K562 (cell line): ENCODE results near the gene ALOX12B. TPM values are rescaled to one million over a fixed set of nuclear protein-coding genes. Genes with fewer than 3 reads are reported as not detected.

Source experiments
- ADNP ChIP-seq: fragments of 200-800 bp; sonication (Bioruptor generic); IDR thresholded peaks from 2 replicates; pipeline ENCODE4 v1.6.1; 2016; ENCODE audit warnings: missing genetic modification characterization, missing compliant biosample characterization
- DEAF1 ChIP-seq: fragments of 450-650 bp; formaldehyde crosslinking; IDR thresholded peaks from 2 replicates; pipeline ENCODE4 v1.4.0; 2020; ENCODE audit warnings: mild to moderate bottlenecking, moderate library complexity
- E2F1 ChIP-seq: sonication (generic); formaldehyde crosslinking; IDR thresholded peaks from 2 replicates; pipeline ENCODE4 v1.8.1; 2023; ENCODE audit warnings: mild to moderate bottlenecking, missing genetic modification reagents, moderate library complexity
- HOMEZ ChIP-seq: fragments of 250-450 bp; sonication (Bioruptor Pico); IDR thresholded peaks from 2 replicates; pipeline ENCODE4 v1.4.0; 2020; ENCODE audit warnings: mild to moderate bottlenecking, moderate library complexity
- KLF16 ChIP-seq: IDR thresholded peaks from 2 replicates; pipeline ENCODE4 v1.6.1; 2016; ENCODE audit warnings: antibody characterized with exemption
- LCOR ChIP-seq: sonication (generic); formaldehyde crosslinking; IDR thresholded peaks from 2 replicates; pipeline ENCODE4 v1.8.0; 2022; ENCODE audit warnings: mild to moderate bottlenecking, missing genetic modification reagents
- MGA ChIP-seq: fragments of 450-650 bp; IDR thresholded peaks from 2 replicates; pipeline ENCODE4 v1.6.1; 2016; ENCODE audit warnings: mild to moderate bottlenecking, moderate library complexity
- MTA3 ChIP-seq: fragments of 450-650 bp; formaldehyde crosslinking; IDR thresholded peaks from 2 replicates; pipeline ENCODE4 v1.6.1; 2017; ENCODE audit warnings: mild to moderate bottlenecking, borderline replicate concordance
- SUPT5H ChIP-seq: fragments of 450-650 bp; IDR thresholded peaks from 2 replicates; pipeline ENCODE4 v1.6.1; 2016
- TCF3 ChIP-seq: sonication (generic); formaldehyde crosslinking; IDR thresholded peaks from 2 replicates; pipeline ENCODE4 v1.4.0; 2020; ENCODE audit warnings: mild to moderate bottlenecking, missing genetic modification reagents
- ZNF57 ChIP-seq: fragments of 450-650 bp; formaldehyde crosslinking; IDR thresholded peaks from 2 replicates; pipeline ENCODE4 v1.4.0; 2020; ENCODE audit warnings: mild to moderate bottlenecking, moderate library complexity
- polyA plus RNA-seq, 8 experiments: library from polyadenylated mRNA; depleted of rRNA in 4 of 8; stranded (reverse) in 5 of 8; unstranded in 3 of 8; fragments of >200 nt; fragmentation: Nextera tagmentation in 2 of 8; fragmentation: Illumina TruSeq in 1 of 8; extraction: Ambion mirVana in 2 of 8; extraction: Trizol in 1 of 8; gene quantifications; 2 replicates each; pipeline versions ENCODE4 v1.2.1 to v1.2.3, GENCODE V29; 2011 to 2014; ENCODE audit warnings: inconsistent platforms in 1 of 8, missing spikeins in 1 of 8
- total RNA-seq, 7 experiments: library from RNA; depleted of rRNA in 6 of 7; stranded (reverse); fragments of >200 nt in 6 of 7; fragmentation: Illumina TruSeq in 2 of 7; extraction: Trizol in 2 of 7; gene quantifications; 2 replicates each; pipeline versions ENCODE4 v1.2.1 to v1.2.3, GENCODE V29; 2011 to 2021; ENCODE audit warnings: low replicate concordance in 1 of 7

ALOX12B gene
- total and polyA plus RNA-seq, 9 of the 15 experiments (the other 6 are each of a cell fraction or from before 2014, with no cell fraction given), result not detected

GRCh38 chr17:8120520-8121406, 33.2 kb upstream of the ALOX12B start (continued):
- no peak for TF ChIP-seq MGA
- no peak for TF ChIP-seq HOMEZ (CRISPR knock-in tag)
- no peak; the same call in 1 of the 2 replicates for TF ChIP-seq MTA3
- TF ChIP-seq TCF3 (CRISPR knock-in tag), result no peak
- TF ChIP-seq LCOR (CRISPR knock-in tag), result no peak
- no peak for TF ChIP-seq DEAF1
- no peak for TF ChIP-seq E2F1 (CRISPR knock-in tag)
- TF ChIP-seq KLF16, result no peak
- peak; percentile 82 for TF ChIP-seq ADNP (tag)
- TF ChIP-seq ZNF57, result no peak
- peak; percentile 50 for TF ChIP-seq SUPT5H
